HFFc6 (cell line): ENCODE data around the gene LEFTY2. TPM values are rescaled to one million over a fixed set of nuclear protein-coding genes. Genes with fewer than 3 reads are reported as not detected.

Experiments used
- DNase-seq: peaks from one replicate; pipeline ENCODE4 v3.0.0-alpha.2; 2018
- H3K27ac Mint-ChIP-seq: 2 replicates; pipeline ENCODE4 v1.8.0; 2020; ENCODE audit warnings: mild to moderate bottlenecking, mixed read lengths
- H3K27me3 Mint-ChIP-seq: 2 replicates; pipeline ENCODE4 v1.8.0; 2021; ENCODE audit warnings: mild to moderate bottlenecking, moderate library complexity, mixed read lengths; ENCODE audit not compliant: insufficient read depth
- H3K36me3 Mint-ChIP-seq: 2 replicates; pipeline ENCODE4 v1.8.0; 2021; ENCODE audit warnings: low read depth, mixed read lengths
- H3K4me1 Mint-ChIP-seq: 2 replicates; pipeline ENCODE4 v1.8.0; 2020; ENCODE audit warnings: low read depth, mixed read lengths
- H3K4me3 Mint-ChIP-seq: 2 replicates; pipeline ENCODE4 v1.8.0; 2020; ENCODE audit warnings: mild to moderate bottlenecking, moderate library complexity, mixed read lengths
- H3K9me3 Mint-ChIP-seq: 2 replicates; pipeline ENCODE4 v1.8.0; 2020; ENCODE audit warnings: mild to moderate bottlenecking, mixed read lengths
- total RNA-seq, 6 experiments: library from RNA; stranded (reverse); fragmentation: NEBNext Ultra II Directional; extraction: Animal tissue kit (Norgen Biotek cat#: 25700); gene quantifications; 2 replicates in 1 of 6; 3 replicates in 5 of 6; pipeline ENCODE4 v1.2.3, GENCODE V29; 2021
- TF ChIP-seq, protein P1 (sequence below): fragments of 200-600 bp; sonication (generic); IDR thresholded peaks from 2 replicates; pipeline ENCODE4 v1.5.0; 2021; ENCODE audit warnings: antibody characterized with exemption, mild to moderate bottlenecking

LEFTY2 gene
- total RNA-seq, 6 experiments from 2014 or later = not detected

DNA sequence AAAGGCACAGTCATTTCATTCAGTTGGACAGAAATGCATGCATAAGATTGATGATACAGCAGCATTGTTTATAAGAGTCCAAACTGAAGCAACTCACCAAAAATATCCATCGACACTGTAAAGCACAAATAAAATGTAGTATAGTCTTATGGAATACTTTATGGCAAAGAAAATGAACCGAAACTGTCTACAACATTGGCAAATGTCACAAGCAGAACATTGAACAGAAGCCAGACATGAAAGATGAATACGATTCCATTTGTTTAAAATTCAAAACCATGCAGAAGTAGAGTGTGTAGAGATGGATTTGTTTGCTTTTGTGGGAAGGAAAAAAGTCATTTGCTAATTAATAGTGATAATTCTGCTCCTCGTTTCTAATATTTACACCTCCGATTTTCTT lies 44.5 kb downstream of the LEFTY2 start:
- H3K27me3 Mint-ChIP-seq = peaks cover 4% of the 10 kb centered on the region
- H3K9me3 Mint-ChIP-seq = no peaks in the 10 kb centered on the region
- DNase-seq = no peak
- H3K36me3 Mint-ChIP-seq = no peaks in the 10 kb centered on the region
- no peaks in the 10 kb centered on the region for H3K4me1 Mint-ChIP-seq
- no peak overlapping the region for H3K4me3 Mint-ChIP-seq
- H3K27ac Mint-ChIP-seq = no peak overlapping the region
- TF ChIP-seq, protein P1, sequence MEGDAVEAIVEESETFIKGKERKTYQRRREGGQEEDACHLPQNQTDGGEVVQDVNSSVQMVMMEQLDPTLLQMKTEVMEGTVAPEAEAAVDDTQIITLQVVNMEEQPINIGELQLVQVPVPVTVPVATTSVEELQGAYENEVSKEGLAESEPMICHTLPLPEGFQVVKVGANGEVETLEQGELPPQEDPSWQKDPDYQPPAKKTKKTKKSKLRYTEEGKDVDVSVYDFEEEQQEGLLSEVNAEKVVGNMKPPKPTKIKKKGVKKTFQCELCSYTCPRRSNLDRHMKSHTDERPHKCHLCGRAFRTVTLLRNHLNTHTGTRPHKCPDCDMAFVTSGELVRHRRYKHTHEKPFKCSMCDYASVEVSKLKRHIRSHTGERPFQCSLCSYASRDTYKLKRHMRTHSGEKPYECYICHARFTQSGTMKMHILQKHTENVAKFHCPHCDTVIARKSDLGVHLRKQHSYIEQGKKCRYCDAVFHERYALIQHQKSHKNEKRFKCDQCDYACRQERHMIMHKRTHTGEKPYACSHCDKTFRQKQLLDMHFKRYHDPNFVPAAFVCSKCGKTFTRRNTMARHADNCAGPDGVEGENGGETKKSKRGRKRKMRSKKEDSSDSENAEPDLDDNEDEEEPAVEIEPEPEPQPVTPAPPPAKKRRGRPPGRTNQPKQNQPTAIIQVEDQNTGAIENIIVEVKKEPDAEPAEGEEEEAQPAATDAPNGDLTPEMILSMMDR = no peak

DNA sequence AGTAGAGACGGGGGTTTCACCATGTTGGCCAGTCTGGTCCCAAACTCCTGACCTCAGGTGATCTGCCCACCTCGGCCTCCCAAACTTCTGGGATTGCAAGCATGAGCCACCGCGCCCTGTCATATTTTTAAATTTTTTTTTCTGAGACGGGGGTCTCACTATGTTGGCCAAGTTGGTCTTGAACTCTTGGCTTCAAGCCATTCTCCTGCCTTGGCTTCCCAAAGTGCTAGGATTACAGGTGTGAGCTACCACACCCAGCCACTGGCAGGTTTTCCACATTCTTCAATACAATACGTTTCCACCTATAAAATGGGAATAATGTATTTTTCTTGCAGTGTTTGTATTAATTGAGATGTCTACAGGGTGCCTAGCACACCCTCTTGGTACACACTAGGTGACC lies 48.7 kb downstream of the LEFTY2 start:
- no peak for DNase-seq
- Mint-ChIP-seq H3K27ac (no peak overlapping the region), H3K36me3 (no peaks in the 10 kb centered on the region), H3K27me3 (peaks cover under 1% of the 10 kb centered on the region), H3K4me1 (no peaks in the 10 kb centered on the region; the same call in 1 of the 2 replicates), H3K4me3 (no peak overlapping the region), H3K9me3 (no peaks in the 10 kb centered on the region)
- TF ChIP-seq, protein P1 = no peak

DNA sequence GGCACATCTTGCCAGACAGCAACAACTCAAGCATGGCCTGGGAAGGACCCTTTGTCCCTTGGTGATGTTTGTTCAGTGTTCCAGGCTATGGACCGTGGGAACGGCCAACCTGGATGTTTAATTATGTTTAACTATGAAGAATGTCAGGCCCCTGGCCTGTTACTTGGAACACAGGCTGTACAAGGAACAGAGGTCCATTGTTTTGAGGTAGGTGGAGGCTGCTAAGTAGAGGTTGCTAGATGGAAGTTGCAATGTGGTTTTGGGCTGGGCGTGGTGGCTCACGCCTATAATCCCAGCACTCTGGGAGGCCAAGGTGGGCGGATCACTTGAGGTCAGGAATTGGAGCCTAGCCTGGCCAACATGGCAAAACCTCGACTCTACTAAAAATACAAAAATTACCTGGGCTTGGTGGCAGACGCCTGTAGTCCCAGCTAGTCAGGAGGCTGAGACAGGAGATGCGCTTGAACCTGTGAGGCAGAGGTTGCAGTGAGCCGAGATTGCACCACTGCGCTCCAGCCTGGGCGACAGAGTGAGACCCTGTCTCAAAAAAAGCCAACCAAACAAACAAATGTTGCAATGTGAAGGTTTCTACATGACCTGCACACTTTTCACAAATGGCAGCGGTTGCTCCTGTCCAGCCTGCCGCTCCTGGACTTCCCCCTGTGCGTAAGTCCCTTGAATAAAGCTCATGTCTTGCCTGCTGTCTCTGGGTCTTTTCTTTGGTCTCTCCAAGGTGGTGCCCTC lies 49.6 kb downstream of the LEFTY2 start:
- no peaks in the 10 kb centered on the region; the same call in 1 of the 2 replicates for H3K4me1 Mint-ChIP-seq
- TF ChIP-seq, protein P1 = no peak
- DNase-seq = no peak
- H3K27me3 Mint-ChIP-seq = no peaks in the 10 kb centered on the region; the same call in none of the 2 replicates
- no peak overlapping the region for H3K4me3 Mint-ChIP-seq
- no peak overlapping the region for H3K27ac Mint-ChIP-seq
- H3K36me3 Mint-ChIP-seq = no peaks in the 10 kb centered on the region
- no peaks in the 10 kb centered on the region for H3K9me3 Mint-ChIP-seq

DNA sequence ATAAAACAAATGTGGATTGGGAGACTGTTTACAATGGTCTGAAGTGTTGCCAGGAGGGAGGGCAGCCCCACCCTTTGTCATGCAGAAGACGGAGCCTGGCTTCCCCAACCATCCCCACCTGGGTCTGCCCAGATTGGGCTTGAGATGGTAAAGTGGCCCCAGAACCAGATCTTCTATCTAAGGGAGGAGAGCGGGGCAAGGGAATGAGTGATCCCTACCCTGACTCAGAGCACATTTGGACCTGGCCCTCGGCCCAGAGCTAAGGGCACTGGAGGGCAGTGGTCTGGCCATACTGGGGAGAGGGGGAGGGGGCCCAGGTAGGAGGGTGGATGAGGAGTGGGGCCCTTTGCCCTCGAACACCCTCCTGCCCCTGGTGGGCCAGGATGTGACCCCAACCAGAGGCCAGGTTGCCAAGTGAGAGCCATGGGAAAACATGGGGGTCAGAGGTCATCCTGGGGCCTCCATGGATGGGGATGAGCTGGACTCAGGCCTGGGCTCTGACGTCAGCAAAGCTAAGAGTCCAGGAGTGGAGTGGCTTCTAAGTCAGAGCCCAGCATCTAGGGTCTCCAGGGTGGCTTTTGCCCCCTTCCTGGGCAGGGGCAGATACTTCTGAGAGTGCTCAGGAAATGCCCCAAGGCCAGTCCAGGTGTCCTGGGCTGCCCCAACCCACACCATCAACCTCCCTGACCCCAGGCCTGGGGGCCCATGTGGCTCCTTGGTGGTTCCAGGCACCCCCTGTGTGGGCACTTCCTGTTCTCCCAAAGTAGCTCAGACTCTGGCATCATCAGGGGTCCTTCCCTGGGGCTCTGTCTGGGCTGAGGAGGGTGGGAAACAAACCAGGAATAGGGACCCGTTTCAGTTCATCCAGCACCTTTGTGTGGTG lies 50.4 kb downstream of the LEFTY2 start:
- Mint-ChIP-seq H3K9me3 (no peaks in the 10 kb centered on the region), H3K27ac (no peak overlapping the region), H3K4me1 (no peaks in the 10 kb centered on the region; the same call in 1 of the 2 replicates), H3K36me3 (no peaks in the 10 kb centered on the region), H3K27me3 (no peaks in the 10 kb centered on the region; the same call in none of the 2 replicates), H3K4me3 (no peak overlapping the region)
- TF ChIP-seq, protein P1 = no peak
- DNase-seq = no peak

DNA sequence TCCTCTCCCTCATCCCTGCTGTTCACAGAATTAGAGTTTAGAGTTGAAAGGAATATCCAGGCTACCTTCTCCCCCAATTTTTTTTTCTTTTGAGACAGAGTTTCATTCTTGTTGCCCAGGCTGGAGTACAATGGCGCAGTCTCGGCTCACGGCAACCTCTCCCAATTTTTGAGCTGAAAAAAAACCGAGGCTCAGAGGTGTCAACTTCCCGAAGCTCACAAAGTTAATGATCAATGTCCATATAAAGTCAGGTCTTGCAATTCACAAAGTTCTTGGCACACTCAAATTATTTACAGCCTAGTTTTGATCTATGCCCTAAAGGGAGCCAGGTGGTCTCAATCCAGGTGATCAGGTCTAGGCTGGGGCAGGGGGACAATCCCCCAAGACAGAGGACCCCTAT lies 51.3 kb downstream of the LEFTY2 start:
- Mint-ChIP-seq H3K4me3 (no peak overlapping the region), H3K27ac (no peak overlapping the region), H3K9me3 (no peaks in the 10 kb centered on the region), H3K36me3 (no peaks in the 10 kb centered on the region), H3K27me3 (no peaks in the 10 kb centered on the region; the same call in none of the 2 replicates), H3K4me1 (no peaks in the 10 kb centered on the region; the same call in 1 of the 2 replicates)
- TF ChIP-seq, protein P1 = no peak
- no peak for DNase-seq
